HG03175 (cell line): Measurements from ENCODE around the gene FMNL2.

Experiments
- ATAC-seq: cut with Tn5 transposase; IDR thresholded peaks from one replicate; pipeline ENCODE4 v1.9.1; 2021; ENCODE audit warnings: mild to moderate bottlenecking, moderate library complexity; ENCODE audit not compliant: unreplicated experiment

The FMNL2 gene

DNA sequence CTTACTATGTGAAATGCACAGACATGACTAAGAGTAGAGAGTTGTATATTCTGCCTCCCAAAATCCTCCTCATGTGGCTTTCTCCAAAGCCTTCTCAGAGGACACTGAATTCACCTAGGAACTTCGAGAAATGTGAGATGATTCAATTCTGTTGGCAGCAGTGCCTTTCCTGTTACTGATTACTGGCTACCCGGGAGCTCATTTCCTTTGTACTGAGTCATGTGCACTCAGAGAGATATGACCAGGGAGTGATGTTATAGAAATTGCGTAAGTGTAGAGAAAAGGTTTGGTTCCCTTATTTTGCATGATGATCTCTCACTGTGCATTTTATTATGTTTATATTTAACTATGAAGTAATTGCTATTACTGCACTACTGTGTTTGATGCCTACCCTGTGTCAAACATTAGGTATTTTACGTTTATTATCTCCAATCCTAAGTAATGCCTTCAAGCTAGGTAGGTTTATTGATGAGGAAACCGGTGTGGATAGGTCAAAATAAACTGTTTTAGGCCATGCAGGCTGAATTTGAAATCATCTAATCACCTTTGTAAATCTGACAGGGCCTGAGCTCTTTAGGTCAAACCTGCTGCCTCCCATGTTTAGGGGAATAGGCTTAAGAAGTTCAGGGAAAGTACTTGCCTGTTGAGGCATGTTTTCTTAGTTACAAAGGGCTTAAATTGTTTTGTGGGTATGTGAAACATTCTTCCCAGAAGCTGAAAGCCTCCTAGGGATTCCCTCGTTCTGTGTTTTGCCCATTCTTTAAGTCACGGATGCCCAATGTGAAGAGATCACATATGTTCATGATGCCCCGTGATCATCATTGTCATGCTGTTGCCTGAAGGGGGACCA lies 86.8 kb downstream of the FMNL2 start:
- ATAC-seq: peak; percentile 93

DNA sequence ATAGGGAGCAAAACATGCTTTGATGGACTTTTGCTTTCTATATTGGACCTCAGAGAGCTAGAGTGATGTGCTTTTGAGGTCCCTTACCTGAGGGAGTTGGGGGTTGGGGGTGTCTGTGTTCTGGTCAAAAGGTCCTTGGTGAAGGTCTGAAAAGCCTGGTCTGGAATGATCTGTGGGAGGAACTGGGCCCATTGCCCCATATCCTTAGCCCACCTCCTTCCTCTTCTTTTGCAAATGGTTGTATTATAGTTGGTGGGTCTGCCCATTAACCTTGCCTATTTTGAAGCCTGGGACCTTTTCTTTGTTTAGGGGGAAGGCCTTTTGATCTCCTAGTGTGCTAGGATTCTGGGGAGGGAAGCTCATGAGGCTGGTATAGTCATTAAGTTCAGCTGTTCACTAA lies 88.7 kb downstream of the FMNL2 start:
- ATAC-seq: no peak

DNA sequence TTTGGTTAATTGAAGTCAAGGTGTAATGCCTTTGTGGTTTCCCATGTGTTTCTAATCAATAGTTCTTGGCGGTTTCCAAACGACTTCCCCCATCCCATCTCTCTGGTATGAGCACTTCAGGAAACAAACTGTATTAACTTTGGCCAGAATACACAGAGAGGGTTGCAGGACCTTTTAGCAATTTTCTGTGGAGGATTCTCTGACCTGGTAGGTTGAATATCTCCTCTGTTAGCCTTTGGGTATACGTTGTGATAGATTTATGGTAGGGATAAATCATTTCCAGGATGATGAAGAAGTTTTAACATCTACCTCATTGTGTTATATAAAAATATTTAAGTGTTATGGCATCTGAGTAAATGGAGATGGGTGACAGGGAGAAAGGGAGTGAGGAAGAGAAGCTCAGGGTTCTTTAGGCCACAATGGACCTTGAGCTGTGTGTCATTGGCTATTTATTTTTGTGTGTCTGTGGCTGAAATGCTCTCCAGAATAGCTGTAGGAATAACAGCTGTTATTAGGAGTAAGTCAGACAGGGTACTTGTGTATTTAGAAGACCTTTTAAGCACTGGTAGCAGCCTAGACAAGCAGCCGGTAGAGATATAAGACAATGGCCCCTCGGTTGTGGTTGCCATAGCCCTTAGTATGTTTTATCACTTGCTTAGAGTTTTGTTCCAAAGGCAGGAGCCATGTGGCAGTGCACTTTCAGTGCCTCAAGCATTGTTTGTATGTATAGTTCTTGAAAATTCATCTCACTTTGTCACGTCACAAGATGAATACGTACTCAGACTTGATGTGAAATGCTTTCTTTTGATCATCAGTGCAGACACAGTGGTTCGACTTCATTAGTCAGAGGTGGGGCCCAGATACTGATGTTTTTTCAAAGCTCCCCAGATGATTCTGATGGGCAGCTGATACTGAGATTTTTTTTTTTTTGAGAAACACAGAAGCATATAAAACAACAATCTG lies 91.1 kb downstream of the FMNL2 start:
- no peak for ATAC-seq

DNA sequence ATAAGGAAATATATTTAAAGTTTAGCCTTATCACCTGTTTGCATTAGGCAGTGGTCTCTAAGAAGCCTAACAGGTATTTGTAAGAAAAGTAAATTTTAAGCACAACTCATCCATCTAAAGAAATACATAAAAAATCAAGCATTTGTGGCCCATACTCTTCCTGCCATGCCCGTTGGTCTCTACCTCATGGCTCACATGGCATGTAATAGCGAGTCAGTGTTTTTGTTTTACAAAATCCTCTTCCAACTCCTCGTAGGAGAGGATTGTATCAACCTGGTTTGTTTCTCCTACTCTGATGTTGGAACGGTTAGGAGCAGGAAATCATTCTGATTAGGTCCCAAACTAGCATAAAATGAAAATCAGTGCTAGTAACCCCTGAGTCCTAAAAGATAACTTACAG lies 91.8 kb downstream of the FMNL2 start:
- ATAC-seq: no peak

DNA sequence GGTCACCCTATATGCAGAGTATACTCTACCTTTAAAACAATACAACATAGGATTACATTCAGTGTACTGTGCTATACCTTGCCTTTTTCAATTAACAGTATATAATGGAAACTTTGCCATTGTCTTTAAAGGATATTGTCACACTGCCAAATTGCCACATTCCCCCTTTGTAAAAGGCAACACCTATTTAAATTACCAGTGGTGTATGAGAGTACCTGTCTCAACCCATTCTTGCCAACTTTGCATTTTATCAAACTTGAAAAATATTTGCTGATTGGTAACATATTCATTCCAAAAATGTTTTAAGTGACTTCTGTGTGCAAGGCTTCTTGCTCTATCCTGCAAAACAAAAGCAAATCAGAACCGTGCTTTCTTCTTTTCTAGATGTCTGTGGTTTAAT lies 92.9 kb downstream of the FMNL2 start:
- ATAC-seq: no peak

DNA sequence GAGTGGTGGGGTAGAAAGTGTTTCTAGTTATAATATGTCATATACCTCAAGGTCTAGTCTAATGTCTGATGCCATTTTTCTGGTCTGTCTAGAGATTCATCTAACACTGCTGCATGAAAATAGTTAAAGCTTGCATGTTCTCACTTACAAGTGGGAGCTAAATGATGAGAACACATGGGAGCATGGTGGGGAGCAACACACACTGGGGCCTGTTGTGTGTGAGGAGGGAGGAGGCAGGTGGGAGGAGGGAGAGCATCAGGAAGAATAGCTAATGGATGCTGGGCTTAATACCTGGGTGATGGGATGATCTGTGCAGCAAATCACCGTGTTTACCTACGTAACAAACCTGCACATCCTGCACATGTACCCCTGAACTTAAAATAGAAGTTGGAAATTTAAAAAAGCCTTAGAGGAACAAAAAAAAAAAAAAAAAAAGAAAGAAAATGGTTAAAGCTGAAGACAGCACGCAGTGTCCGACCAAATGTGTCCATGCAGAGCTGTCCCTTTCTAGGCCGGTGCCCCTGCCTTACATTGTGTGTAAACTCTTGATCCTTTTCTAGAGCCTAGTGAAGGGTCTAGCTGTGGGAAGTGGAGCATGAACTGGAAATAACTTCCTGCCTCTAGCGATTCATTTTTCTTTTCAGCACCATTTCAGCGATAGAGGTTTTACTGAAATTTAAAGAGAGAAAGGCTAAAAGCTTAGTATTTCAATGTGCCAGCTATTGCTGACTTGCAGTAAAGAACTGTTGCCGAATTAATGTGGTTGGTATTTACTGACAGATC lies 94.0 kb downstream of the FMNL2 start:
- no peak for ATAC-seq

DNA sequence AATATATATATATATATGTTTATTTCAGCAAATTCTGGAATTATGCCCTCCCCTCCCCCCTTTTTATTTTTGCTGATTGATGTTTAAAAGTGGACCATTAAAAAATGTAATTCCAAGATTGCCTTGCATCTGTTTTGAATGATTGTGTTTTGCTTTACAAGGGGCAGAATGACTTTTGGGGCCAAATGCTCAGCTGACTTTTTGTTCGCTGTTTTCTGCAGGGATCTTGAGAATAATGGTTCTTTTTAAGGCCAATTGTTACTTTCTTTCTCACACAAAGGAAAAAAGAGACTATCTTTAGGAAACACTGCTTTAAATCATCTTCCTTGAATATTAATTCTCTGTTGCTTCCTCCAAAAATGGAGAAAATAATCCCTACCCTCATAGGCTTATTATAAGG lies 95.9 kb downstream of the FMNL2 start:
- ATAC-seq: no peak

DNA sequence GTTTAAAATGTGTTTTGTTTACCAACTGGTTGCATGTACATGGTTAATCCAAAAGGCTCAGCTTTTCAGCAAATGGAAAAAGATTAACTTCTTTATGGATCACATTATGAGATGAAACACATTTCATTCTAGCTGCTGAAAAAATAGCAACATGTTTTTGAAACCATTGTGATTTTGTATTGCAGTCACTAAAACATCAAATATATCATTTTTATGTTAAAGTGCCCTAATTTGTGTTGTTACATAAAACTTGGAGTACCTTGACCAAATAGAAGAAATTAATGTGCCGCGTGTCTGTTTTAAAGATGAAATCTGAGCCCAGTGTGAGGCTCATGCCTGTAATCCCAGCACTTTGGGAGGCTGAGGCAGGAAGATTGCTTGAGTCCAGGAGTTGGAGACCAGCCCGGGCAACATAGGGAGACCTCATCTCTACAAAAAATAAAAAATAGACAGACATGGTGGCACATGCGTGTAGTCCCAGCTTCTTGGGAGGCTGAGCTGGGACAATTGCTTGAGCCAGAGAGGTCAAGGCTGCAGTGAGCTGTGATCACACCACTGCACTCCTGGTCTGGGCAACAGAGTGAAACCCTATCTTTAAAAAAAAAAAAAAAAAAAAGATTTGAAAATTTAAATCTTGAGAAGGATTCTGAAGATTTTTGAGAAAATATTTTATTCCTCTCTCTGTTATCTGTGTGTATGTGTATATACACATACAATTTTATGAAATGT lies 96.6 kb downstream of the FMNL2 start:
- no peak for ATAC-seq

DNA sequence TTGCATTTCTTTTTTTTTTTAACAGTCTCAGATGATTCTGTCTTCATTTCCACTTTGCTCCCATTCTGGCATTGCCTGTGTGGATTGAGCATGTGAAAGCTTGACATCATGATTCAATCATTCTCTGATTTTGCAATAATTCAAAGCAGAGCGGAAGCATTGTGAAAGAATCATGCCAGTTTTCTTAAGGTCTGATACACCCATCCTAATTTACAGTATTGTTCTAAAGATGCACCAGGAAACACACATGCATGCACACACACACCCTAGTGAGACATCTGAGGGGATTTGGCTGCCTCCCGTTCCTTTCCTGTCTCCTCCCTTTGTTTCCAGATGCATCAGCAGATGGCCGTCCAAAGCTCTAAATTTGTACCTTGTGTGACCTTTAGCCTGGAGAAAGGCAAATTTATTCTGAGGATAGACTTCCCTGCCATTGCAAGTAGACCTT lies 97.3 kb downstream of the FMNL2 start:
- no peak for ATAC-seq

DNA sequence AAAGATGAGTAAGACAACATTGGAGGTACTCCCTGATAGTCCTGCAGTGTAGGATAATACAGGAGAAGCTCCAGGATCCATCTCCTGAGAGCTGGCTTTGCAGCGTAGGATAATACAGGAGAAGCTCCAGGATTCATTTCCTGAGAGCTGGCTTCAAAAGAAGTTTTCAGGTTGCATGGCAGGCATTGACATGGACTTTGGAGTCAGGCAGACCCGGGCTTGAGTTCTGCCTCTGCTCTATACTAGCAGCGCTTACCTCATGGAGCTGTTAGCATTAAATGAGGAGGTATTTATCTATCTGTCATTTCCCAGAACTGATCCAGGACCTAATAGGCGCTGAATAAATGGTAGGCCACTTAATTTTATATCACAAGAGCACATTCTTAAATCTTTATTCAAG lies 97.8 kb downstream of the FMNL2 start:
- ATAC-seq: no peak

DNA sequence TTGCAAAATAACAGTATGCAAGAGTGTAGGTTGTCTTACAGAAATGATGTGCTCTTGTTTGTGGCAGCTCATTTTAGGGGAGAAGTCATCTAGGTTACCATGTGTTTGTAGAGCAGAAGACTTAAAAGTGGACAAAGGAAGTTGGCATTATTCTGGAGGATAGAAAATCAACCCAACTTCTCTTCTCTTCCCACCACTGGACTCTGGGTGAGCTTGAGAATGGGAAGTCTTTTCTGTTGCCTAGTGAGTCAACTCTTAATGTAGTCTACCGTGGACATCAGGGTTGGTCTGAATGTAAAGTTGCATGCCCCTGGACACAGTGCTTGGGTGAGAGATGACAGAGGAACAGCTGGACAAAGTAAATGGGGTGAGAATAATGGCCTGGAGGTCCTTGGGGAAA lies 98.3 kb downstream of the FMNL2 start:
- no peak for ATAC-seq

DNA sequence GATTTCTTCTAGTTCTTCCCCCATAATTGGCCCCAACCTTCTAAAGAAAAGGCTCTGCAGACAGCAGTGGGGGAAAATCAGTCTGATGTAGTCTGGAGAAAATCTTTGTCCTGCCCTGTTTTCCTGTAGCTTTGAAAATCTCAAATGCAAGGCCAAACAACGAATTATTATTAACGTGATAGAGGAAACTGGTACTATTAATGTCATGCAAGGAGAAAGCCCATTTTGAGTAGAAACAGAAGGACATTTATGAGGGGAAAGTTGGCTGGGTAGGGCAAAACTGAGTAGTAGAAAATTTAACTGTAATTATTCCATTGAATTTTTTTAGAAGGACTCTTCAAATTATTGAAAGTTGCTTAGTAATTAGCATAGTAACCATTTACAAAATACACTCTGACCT lies 98.8 kb downstream of the FMNL2 start:
- no peak for ATAC-seq

DNA sequence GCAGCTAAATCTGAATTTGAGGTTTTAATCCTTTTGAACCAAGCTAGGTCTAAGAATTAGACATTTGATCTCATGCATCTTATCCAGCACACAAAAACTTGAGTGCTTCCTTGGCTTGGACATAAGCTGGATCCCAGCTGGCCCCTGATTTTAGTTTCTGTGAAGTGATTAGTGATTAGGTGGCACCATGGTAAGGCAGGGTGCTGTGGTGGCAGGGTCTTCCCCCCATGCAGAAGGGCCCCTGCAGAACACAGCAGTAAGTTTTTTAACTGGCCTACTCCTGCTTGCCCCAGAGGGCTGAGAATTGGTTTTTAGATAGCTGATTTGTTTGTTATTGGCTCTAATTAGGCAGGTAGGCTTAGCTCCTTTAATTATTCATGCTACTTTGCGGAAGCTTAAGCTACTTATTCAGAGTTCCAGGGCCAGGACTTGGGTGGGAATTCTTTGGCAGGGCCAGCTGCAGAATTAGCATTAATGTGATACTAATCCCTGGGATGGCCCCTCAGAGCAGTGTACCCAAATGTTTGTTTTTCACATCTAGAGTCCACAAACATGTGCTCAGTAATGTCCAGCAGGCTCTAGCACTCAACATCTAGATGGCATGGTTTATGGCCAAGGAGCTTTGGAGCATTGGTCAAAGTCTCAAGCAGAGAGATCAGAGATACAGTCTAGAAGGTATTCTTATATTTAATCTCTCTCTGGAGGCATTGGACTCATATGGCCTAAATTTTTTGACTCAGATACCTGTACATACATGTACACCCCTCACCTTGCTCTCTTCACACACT lies 99.6 kb downstream of the FMNL2 start:
- no peak for ATAC-seq

DNA sequence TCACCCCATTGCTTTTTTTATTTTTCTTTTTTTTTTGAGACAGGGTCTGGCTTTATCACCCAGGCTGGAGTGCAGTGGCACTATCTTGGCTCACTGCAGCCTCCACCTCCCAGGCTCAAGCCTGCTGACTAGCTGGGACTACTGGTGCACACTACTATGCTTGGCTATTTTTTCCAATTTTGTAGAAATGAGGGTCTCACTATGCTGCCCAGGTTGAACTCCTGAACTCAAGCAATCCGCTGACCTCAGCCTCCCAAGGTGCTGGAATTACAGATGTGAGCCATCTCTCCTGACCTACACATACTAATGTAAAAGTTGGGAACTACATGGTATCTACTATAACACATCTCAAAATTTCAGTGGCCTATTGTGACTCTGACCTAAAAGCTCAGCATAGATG lies 101.2 kb downstream of the FMNL2 start:
- ATAC-seq: no peak

DNA sequence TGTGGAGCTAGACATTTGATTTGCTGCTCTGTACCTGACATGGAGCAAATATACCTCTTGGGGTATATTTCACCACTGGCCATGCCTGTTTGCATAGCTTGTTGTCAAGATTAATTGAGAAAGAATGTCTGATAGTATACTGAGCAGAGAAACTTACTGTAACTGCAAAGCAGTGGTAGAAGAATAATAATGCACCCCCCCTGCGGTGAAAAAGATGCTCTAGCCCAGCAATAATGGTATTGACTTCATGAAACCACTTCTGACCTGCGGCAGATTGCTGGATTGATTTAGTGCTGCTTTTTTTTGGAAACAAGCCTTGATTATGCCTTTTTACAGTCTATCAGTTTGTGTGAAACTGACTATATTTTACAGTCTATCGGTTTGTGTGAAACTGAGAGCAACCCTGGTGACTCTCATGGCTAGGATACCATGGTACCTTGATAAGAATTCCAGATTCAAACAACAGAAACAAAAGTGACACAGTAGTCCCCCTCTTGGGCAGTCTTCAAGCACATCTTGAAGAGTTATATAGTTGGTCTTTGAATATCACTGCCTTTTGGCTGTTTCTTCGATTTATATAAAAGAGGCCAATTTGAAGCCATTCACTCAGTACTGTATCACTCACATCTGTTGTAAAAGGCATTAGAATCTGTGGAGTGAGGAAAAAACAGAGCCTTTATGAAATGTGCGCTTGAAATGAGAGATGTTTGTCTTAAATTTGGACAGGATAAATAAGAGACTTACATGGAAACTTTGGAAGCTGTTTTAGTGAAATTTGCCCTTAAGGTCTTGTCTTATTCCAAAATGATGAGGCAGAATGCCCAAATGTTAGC lies 102.5 kb downstream of the FMNL2 start:
- ATAC-seq: no peak

DNA sequence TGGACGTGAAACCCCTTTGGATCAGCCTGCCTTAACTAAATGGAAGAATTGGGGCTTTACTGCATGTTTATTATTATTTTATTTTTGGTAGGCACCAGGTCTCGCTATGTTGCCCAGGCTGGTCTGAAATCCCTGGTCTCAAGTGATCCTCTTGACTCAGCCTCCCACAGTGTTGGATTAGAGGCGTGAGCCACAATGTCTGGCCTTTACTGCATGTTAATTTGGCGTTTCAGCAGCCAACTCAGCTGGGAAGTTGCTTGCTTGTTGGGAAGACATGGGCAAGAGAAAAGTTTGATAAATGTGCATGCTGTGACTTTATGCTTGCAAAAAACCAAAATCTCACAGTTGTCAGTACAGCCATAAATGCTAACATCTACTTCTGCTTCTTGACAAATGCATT lies 105.1 kb downstream of the FMNL2 start:
- no peak for ATAC-seq

DNA sequence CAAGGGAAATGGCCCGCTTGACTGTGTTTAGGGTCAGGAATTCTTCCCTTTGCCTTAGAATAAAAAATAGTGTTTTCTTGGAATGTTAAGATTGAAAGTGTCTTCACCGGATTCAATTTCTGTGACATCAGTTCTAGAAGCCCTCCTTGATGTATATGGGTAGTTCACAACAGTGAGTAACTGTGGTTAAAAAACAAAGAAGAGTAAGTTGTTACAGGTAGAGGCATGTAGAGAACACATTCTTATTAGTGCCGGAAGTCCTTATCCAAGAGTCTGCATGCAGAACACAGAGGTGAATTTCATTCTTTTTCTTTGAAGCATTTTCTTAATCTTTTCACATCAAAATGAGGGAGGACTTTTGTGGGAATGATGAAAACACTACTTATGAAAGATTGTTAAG lies 105.5 kb downstream of the FMNL2 start:
- no peak for ATAC-seq

DNA sequence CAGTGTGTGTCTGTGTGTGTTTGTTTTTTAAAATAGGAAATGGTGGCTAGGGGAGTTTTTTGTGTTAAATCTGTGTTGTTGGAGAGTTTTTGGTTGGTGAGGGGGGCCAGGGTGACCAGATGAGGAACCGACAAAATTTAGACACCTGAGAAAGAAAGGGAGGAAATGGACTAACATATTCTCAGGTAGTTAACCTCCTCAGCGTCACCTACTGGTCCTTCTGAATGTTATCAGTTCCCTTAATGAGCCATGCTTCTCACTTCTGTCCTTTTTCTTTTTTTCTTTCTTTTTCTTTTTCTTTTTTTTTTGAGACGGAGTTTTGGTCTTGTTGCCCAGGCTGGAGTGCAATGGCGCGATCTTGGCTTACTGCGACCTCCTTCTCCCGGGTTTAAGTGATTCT lies 107.0 kb downstream of the FMNL2 start:
- ATAC-seq: no peak

DNA sequence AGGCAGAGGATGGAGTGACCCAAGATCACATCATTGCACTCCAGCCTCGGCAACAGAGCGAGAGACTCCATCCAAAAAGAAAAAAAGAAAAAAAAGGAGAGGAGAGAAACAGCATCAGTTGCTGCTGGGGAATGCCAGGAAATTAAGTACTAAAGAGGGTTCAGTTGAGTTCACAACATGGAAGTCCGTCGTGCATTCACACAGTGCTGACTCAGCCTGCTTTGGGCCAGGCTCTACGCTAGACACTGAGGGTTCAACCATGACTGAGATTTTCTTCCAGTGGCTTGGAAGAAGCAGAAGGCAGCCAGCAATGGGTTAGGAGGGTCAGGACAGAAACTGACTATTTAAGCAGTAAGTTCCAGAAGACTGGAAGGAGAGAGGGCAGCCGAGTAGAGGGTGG lies 108.8 kb downstream of the FMNL2 start:
- no peak for ATAC-seq
